ENCODE data around the gene COL23A1. TPM values are rescaled to one million over a fixed set of nuclear protein-coding genes. Genes with fewer than 3 reads are reported as not detected.

The COL23A1 gene
- total RNA-seq, 1 experiment from 2014 or later = not detected

DNA sequence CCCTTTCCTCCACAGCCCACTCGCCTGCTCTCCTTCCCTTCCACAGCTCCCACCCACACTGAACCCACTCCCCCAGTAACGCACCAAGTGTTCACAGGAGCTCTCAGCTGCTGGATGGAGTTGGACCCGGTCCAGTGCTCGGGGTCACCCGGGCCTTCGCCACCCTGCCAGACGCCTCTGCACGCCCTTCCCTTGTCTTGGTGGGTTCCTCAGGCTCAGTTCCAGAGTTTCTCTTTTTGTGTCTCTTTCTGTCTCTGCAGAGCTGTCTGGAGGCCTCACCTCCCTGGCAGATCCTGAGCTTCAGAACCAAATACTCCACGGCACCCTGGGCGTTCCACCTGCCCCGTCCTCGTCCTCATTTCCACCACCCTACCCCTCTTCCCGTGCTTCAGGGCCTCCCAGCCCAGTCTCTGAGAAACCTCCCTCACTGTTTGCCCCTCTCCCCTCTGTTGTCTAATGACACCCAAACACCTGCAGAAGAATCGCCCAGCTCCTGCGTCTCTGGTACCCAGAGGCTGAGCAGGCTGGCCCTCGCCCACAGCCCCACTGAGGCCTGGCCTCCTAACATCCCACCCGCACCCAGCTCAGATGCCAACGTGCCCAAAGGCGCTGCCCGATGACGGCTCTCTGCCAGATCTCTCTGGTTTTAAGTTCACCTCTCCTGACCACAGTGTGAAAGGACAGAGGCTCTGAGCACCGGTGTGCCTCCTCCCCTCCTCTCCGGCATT, 74.3 kb downstream of the COL23A1 start:
- DNase-seq = no peak
- no peak overlapping the region for H3K27ac Mint-ChIP-seq (ENCODE audit: unreplicated experiment)
- H3K27me3 Mint-ChIP-seq (ENCODE audit: unreplicated experiment) = no peaks in the 10 kb centered on the region
- H3K4me1 Mint-ChIP-seq (ENCODE audit: low read depth, unreplicated experiment) = no peaks in the 10 kb centered on the region
- H3K36me3 Mint-ChIP-seq (ENCODE audit: insufficient read depth, unreplicated experiment) = no peaks in the 10 kb centered on the region
- intact Hi-C loops (cut with micrococcal nuclease; ENCODE audit: unreplicated experiment) = no loop called here
- BruUV-seq (replicated peaks) = no TSS peak
- CTCF ChIA-PET = no interaction called here
- TF ChIP-seq, protein P1, sequence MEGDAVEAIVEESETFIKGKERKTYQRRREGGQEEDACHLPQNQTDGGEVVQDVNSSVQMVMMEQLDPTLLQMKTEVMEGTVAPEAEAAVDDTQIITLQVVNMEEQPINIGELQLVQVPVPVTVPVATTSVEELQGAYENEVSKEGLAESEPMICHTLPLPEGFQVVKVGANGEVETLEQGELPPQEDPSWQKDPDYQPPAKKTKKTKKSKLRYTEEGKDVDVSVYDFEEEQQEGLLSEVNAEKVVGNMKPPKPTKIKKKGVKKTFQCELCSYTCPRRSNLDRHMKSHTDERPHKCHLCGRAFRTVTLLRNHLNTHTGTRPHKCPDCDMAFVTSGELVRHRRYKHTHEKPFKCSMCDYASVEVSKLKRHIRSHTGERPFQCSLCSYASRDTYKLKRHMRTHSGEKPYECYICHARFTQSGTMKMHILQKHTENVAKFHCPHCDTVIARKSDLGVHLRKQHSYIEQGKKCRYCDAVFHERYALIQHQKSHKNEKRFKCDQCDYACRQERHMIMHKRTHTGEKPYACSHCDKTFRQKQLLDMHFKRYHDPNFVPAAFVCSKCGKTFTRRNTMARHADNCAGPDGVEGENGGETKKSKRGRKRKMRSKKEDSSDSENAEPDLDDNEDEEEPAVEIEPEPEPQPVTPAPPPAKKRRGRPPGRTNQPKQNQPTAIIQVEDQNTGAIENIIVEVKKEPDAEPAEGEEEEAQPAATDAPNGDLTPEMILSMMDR (IDR thresholded peaks at IDR 0.05; ENCODE audit: unreplicated experiment) = no peak
- H3K4me3 Mint-ChIP-seq (ENCODE audit: low read depth, unreplicated experiment) = no peak overlapping the region
- H3K9me3 Mint-ChIP-seq (ENCODE audit: low read depth, unreplicated experiment) = peaks cover 11% of the 10 kb centered on the region

DNA sequence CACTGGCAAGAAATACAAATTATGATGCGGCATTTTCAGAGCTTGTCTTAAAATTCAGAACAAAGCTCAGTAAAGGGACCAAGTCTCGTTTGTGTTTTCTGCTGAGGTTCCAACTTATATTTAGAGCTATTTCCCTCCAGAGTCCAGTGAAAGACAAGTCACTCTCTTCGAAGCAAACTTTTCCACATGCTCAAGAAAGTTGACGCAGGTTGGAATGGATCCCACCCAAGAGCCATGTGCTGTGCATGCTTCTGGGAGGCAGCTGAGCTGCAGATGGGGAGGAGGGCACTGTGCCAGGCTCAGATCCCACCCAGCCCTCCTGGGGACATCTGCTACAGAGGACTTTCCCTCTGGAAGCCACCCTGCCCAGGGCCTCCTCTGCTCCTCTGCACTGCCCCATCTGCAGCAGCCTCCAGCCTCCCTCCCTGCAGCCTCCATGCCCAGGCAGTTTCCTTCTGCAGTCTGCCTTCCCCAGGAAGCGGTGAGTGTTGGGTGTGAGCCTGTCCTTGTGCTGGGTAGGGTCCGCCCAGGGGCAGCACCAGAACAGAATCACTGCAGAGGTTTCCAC, 75.3 kb downstream of the COL23A1 start:
- Mint-ChIP-seq H3K4me3 (ENCODE audit: low read depth, unreplicated experiment) (no peak overlapping the region), H3K27ac (ENCODE audit: unreplicated experiment) (no peak overlapping the region), H3K9me3 (ENCODE audit: low read depth, unreplicated experiment) (peaks cover 11% of the 10 kb centered on the region), H3K4me1 (ENCODE audit: low read depth, unreplicated experiment) (no peaks in the 10 kb centered on the region), H3K27me3 (ENCODE audit: unreplicated experiment) (no peaks in the 10 kb centered on the region), H3K36me3 (ENCODE audit: insufficient read depth, unreplicated experiment) (no peaks in the 10 kb centered on the region)
- no peak for DNase-seq
- intact Hi-C loops (cut with micrococcal nuclease; ENCODE audit: unreplicated experiment) = no loop called here
- BruUV-seq (replicated peaks) = no TSS peak
- CTCF ChIA-PET = no interaction called here
- TF ChIP-seq, protein P1 (IDR thresholded peaks at IDR 0.05; ENCODE audit: unreplicated experiment) = no peak

DNA sequence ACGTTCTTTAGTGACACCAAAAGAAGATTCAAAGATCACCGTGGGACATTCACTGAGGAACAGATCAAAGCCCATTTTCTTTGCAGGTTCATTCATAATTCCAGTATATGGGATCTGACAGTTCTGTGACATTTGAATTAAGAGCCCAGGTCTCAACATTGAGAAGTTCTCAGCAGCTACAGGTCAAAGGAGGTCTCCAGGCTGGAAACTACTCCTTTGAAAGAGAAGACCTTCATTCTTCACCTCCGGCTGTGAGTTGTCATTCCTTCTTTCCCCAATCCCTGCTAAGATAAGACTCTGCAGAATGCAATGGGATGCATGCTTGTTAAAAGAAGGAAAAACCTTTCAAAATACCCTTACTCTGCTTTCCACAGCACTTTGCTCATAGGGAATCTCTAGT, 79.0 kb downstream of the COL23A1 start:
- no peak for DNase-seq
- intact Hi-C loops (cut with micrococcal nuclease; ENCODE audit: unreplicated experiment) = no loop called here
- no peak overlapping the region for H3K4me3 Mint-ChIP-seq (ENCODE audit: low read depth, unreplicated experiment)
- H3K9me3 Mint-ChIP-seq (ENCODE audit: low read depth, unreplicated experiment) = peaks cover 8% of the 10 kb centered on the region
- H3K27me3 Mint-ChIP-seq (ENCODE audit: unreplicated experiment) = no peaks in the 10 kb centered on the region
- TF ChIP-seq, protein P1 (IDR thresholded peaks at IDR 0.05; ENCODE audit: unreplicated experiment) = no peak
- no peaks in the 10 kb centered on the region for H3K36me3 Mint-ChIP-seq (ENCODE audit: insufficient read depth, unreplicated experiment)
- CTCF ChIA-PET = no interaction called here
- no peak overlapping the region for H3K27ac Mint-ChIP-seq (ENCODE audit: unreplicated experiment)
- H3K4me1 Mint-ChIP-seq (ENCODE audit: low read depth, unreplicated experiment) = no peaks in the 10 kb centered on the region
- no TSS peak for BruUV-seq (replicated peaks)

DNA sequence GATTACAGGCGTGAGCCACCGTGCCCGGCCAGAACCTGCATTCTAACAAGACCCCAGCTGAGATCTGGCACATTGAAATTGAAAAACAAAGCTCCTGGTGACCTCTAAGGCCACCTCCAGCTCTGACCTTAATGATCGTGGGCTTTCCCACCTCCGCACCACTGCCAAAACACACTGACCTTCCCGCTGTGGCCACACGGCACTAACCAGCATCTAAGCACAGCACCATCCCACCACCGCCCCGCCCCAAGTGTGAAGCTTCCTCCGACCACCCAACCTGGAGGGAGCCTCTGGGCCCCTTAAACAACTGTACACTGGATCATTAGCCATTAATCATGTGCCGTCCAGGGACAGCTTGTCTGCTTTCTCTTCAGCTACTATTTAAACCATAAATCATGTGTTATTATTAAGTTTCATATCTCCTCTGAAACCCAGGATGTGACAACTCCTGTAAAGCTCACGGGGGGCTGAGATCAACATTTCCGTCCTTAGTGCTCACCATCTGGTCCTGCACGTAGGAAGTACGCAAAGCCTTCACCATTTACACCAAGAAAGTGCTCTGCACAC, 80.6 kb downstream of the COL23A1 start:
- Mint-ChIP-seq H3K4me3 (ENCODE audit: low read depth, unreplicated experiment) (no peak overlapping the region), H3K27me3 (ENCODE audit: unreplicated experiment) (no peaks in the 10 kb centered on the region), H3K4me1 (ENCODE audit: low read depth, unreplicated experiment) (no peaks in the 10 kb centered on the region), H3K27ac (ENCODE audit: unreplicated experiment) (no peak overlapping the region), H3K36me3 (ENCODE audit: insufficient read depth, unreplicated experiment) (no peaks in the 10 kb centered on the region), H3K9me3 (ENCODE audit: low read depth, unreplicated experiment) (peaks cover 5% of the 10 kb centered on the region)
- CTCF ChIA-PET = no interaction called here
- intact Hi-C loops (cut with micrococcal nuclease; ENCODE audit: unreplicated experiment) = no loop called here
- TF ChIP-seq, protein P1 (IDR thresholded peaks at IDR 0.05; ENCODE audit: unreplicated experiment) = no peak
- no peak for DNase-seq
- BruUV-seq (replicated peaks) = no TSS peak
